ENCODE results near the gene SUN2. TPM values are rescaled to one million over a fixed set of nuclear protein-coding genes. Genes with fewer than 3 reads are reported as not detected.

SUN2 gene
- total and polyA plus RNA-seq, 9 of the 15 experiments (the other 6 are each of a cell fraction or from before 2014, with no cell fraction given) = 0.11 to 42.6 (median 16.7) TPM

DNA sequence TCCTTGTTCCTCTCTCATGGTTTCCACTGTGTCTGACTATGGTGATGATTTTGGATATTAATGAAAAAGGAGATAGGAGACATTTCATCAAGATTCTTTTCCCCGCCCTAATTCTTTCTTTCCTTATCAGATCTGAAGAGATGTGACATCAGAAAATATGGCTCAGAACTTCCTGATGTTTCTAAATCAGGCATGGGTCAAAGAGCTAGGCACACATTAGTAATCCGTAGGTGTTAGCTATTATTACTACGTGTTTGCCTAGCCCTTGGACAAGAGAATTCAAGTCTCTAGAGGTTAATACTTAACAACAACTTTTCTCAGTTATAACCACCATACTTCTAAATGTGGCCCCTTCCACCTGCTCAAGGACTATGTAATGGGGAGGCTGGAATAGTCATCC is 60.9 kb downstream of the SUN2 start (continued):
- TF ChIP-seq, protein P1, sequence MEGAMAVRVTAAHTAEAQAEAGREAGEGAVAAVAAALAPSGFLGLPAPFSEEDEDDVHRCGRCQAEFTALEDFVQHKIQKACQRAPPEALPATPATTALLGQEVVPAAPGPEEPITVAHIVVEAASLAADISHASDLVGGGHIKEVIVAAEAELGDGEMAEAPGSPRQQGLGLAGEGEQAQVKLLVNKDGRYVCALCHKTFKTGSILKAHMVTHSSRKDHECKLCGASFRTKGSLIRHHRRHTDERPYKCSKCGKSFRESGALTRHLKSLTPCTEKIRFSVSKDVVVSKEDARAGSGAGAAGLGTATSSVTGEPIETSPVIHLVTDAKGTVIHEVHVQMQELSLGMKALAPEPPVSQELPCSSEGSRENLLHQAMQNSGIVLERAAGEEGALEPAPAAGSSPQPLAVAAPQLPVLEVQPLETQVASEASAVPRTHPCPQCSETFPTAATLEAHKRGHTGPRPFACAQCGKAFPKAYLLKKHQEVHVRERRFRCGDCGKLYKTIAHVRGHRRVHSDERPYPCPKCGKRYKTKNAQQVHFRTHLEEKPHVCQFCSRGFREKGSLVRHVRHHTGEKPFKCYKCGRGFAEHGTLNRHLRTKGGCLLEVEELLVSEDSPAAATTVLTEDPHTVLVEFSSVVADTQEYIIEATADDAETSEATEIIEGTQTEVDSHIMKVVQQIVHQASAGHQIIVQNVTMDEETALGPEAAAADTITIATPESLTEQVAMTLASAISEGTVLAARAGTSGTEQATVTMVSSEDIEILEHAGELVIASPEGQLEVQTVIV (CRISPR knock-in tag; IDR thresholded peaks at IDR 0.05; ENCODE audit: borderline replicate concordance) = no peak
- TF ChIP-seq PPARD (CRISPR knock-in tag; IDR thresholded peaks at IDR 0.05) (no peak), HNRNPUL1 (IDR thresholded peaks at IDR 0.05; ENCODE audit: low read length) (no peak), ZNF699 (CRISPR knock-in tag; IDR thresholded peaks at IDR 0.05; ENCODE audit: insufficient replicate concordance) (no peak), ZNF212 (CRISPR knock-in tag; IDR thresholded peaks at IDR 0.05) (no peak), NFE2L1 (tag; IDR thresholded peaks at IDR 0.05; ENCODE audit: borderline replicate concordance, low read depth) (no peak), TAF15 (IDR thresholded peaks at IDR 0.05; ENCODE audit: low read depth, low read length) (no peak), MYBL2 (IDR thresholded peaks at IDR 0.05; ENCODE audit: low read depth) (no peak), MYBL2 (CRISPR knock-in tag; IDR thresholded peaks at IDR 0.05; ENCODE audit: borderline replicate concordance) (no peak)

DNA sequence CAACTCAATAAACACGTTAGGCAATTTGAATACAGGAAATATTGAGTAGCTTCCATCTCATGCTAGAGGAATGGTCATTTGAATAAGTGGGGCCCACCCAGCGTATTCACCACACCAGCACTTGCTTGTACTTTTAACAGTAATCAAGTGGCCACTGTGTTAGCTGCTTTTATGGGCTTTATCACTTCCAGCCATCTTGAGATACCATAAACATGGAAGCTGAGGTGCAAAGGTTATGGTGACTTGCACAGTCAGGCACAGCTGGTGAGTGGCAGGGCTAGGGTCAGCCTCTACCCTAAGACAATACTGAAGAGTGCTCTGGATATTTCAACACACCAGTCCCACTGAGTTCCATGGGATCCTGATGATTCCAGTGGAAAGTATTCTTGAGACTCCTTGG is 61.7 kb downstream of the SUN2 start:
- H3K9ac ChIP-seq (ENCODE audit: insufficient read depth in 1 of 2, low read depth in 2 of 2, low read length in 2 of 2) = no peak overlapping the region
- H3K27ac ChIP-seq (ENCODE audit: extremely low read depth, low read depth, low read length) = peak overlapping the region; percentile 39; the same call in 1 of the 3 replicates
- peaks cover 57% of the 10 kb centered on the region for H3K36me3 ChIP-seq (ENCODE audit: control insufficient read depth, insufficient read depth, low read length)
- no peaks in the 10 kb centered on the region; the same call in 1 of the 2 replicates for H4K20me1 ChIP-seq (replicated peaks; ENCODE audit: control insufficient read depth, insufficient read depth, low read length)
- POLR2A ChIA-PET = interaction anchor here (0.7 to 1.7 kb wide), 4 partner anchors 10 to 14 kb away, joined by 4 to 8 read pairs (median 4); partner anchors contain the start of genes GTPBP1 and TOMM22
- no peak overlapping the region for H2AFZ ChIP-seq (ENCODE audit: low read depth, low read length)
- CTCF ChIA-PET (ENCODE audit: low intra/inter-chr PET ratio) = no interaction called here
- H3K4me2 ChIP-seq (ENCODE audit: insufficient read depth, low read length) = peak overlapping the region; percentile 52; the same call in 1 of the 2 replicates
- 24% methylated on average over 2 of the region's 2 CpGs for WGBS (ENCODE audit: insufficient coverage, low coverage, missing lambda C conversion rate)
- in situ Hi-C loops (cut with MboI) (no loop called here), intact Hi-C loops (cut with micrococcal nuclease) (no loop called here)
- ATAC-seq = peak; percentile 41; the same call in 2 of the 3 replicates
- no peak overlapping the region for H3K4me3 ChIP-seq
- H3K4me1 ChIP-seq (replicated peaks in 1 of 2; ENCODE audit: control insufficient read depth in 2 of 2, insufficient read depth in 2 of 2, low read length in 2 of 2) = peaks cover 23 to 37% of the 10 kb centered on the region in 2 experiments; a peak in 4 of 5 replicates
- BruUV-seq (replicated peaks) = no TSS peak
- H3K79me2 ChIP-seq (ENCODE audit: control insufficient read depth, insufficient read depth, low read length) = peaks cover 65% of the 10 kb centered on the region
- no peaks in the 10 kb centered on the region for H3K27me3 ChIP-seq (ENCODE audit: control insufficient read depth in 2 of 2, insufficient read depth in 2 of 2, low read length in 2 of 2)
- H3K9me1 ChIP-seq (ENCODE audit: control insufficient read depth, insufficient read depth, low read length) = peaks cover 3% of the 10 kb centered on the region
- DNase-seq (ENCODE audit: extremely low read depth in 1 of 4, low spot score in 3 of 4) = peak in 1 of 4 experiments; percentile 37
- no peak for FAIRE-seq
- H3K9me3 ChIP-seq (replicated peaks; ENCODE audit: control insufficient read depth, insufficient read depth, low read depth, low read length) = no peaks in the 10 kb centered on the region
- TF ChIP-seq ARID1B (IDR thresholded peaks at IDR 0.05) (no peak; the same call in 1 of the 2 replicates), SRSF3 (IDR thresholded peaks at IDR 0.05; ENCODE audit: insufficient read depth, low read length) (no peak), KHSRP (IDR thresholded peaks at IDR 0.05) (no peak), PHB2 (IDR thresholded peaks at IDR 0.05; ENCODE audit: low read depth) (no peak), CC2D1A (IDR thresholded peaks at IDR 0.05) (no peak), CREB1 (IDR thresholded peaks at IDR 0.05) (no peak), CREB1 (CRISPR knock-in tag; IDR thresholded peaks at IDR 0.05) (no peak), ZNF431 (CRISPR knock-in tag; IDR thresholded peaks at IDR 0.05) (no peak)
- TF ChIP-seq, protein P2, sequence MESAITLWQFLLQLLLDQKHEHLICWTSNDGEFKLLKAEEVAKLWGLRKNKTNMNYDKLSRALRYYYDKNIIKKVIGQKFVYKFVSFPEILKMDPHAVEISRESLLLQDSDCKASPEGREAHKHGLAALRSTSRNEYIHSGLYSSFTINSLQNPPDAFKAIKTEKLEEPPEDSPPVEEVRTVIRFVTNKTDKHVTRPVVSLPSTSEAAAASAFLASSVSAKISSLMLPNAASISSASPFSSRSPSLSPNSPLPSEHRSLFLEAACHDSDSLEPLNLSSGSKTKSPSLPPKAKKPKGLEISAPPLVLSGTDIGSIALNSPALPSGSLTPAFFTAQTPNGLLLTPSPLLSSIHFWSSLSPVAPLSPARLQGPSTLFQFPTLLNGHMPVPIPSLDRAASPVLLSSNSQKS (CRISPR knock-in tag; IDR thresholded peaks at IDR 0.05) = no peak
- TF ChIP-seq, protein P3, sequence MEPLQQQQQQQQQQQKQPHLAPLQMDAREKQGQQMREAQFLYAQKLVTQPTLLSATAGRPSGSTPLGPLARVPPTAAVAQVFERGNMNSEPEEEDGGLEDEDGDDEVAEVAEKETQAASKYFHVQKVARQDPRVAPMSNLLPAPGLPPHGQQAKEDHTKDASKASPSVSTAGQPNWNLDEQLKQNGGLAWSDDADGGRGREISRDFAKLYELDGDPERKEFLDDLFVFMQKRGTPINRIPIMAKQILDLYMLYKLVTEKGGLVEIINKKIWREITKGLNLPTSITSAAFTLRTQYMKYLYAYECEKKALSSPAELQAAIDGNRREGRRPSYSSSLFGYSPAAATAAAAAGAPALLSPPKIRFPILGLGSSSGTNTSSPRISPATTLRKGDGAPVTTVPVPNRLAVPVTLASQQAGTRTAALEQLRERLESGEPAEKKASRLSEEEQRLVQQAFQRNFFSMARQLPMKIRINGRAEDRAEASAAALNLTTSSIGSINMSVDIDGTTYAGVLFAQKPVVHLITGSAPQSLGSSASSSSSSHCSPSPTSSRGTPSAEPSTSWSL (CRISPR knock-in tag; IDR thresholded peaks at IDR 0.05; ENCODE audit: borderline replicate concordance) = no peak
